ENCODE measurements around the gene BOLL. TPM values are rescaled to one million over a fixed set of nuclear protein-coding genes. Genes with fewer than 3 reads are reported as not detected.
A peak's percentile ranks its signal among the peaks of the same experiment; 100 is the strongest.

BOLL gene
- total RNA-seq, 3 donors from 2014 or later (not counting 1 experiment from before 2014, with no cell fraction given): not detected

- no peaks in the 10 kb centered on the region for H3K9me3 ChIP-seq (ENCODE audit: control insufficient read depth, insufficient read depth, low read length)
- H3K36me3 Mint-ChIP-seq: no peaks in the 10 kb centered on the region
- WGBS (ENCODE audit: insufficient coverage): no CpG with 5 or more reads among the region's 1 CpG
- DNase-seq (no peak), ATAC-seq (no peak)
- no peaks in the 10 kb centered on the region for H3K4me1 Mint-ChIP-seq
- TF ChIP-seq CTCF (IDR thresholded peaks at IDR 0.05): no peak
- H3K27me3 Mint-ChIP-seq (ENCODE audit: low read depth in 2 of 2): peaks cover 30 to 62% of the 10 kb centered on the region in 2 donors
- peaks cover 7% of the 10 kb centered on the region for H3K27me3 ChIP-seq (ENCODE audit: control insufficient read depth, insufficient read depth, low read length)
- no peaks in the 10 kb centered on the region for H3K4me1 ChIP-seq (ENCODE audit: control insufficient read depth, insufficient read depth, low read length)
- H3K27ac Mint-ChIP-seq: no peak overlapping the region
- no peaks in the 10 kb centered on the region for H3K9me3 Mint-ChIP-seq
- H3K4me3 ChIP-seq (ENCODE audit: low read length): no peak overlapping the region
- H3K36me3 ChIP-seq (ENCODE audit: control insufficient read depth, insufficient read depth, low read length): no peaks in the 10 kb centered on the region
- H3K27ac ChIP-seq (ENCODE audit: low read length): no peak overlapping the region
- no peak overlapping the region for H3K4me3 Mint-ChIP-seq
- intact Hi-C loops (cut with micrococcal nuclease): no loop called here
These were observed 8.3 kb upstream of the BOLL start for GRCh38 chr2:197793456-197793855.

GRCh38 chr2:197786010-197786877 is 1.1 kb upstream of the BOLL start:
- no peaks in the 10 kb centered on the region for H3K36me3 ChIP-seq (ENCODE audit: control insufficient read depth, insufficient read depth, low read length)
- 5% methylated on average over 79 of the region's 79 CpGs for WGBS (ENCODE audit: insufficient coverage)
- Mint-ChIP-seq H3K9me3 (no peaks in the 10 kb centered on the region), H3K36me3 (no peaks in the 10 kb centered on the region), H3K4me3 (peak overlapping the region; percentile 63), H3K4me1 (peaks cover 0 to 6% of the 10 kb centered on the region in 2 donors), H3K27me3 (ENCODE audit: low read depth in 2 of 2) (peaks cover 26 to 44% of the 10 kb centered on the region in 2 donors), H3K27ac (no peak overlapping the region)
- intact Hi-C loops (cut with micrococcal nuclease): no loop called here
- no peaks in the 10 kb centered on the region for H3K9me3 ChIP-seq (ENCODE audit: control insufficient read depth, insufficient read depth, low read length)
- peaks cover 14% of the 10 kb centered on the region for H3K27me3 ChIP-seq (ENCODE audit: control insufficient read depth, insufficient read depth, low read length)
- peak; percentile 23 to 73 for DNase-seq
- peak; percentile 55 to 71 (median 58) for ATAC-seq
- H3K27ac ChIP-seq (ENCODE audit: low read length): no peak overlapping the region
- peak; percentile 36 for TF ChIP-seq CTCF (IDR thresholded peaks at IDR 0.05)
- peak overlapping the region; percentile 21 for H3K4me3 ChIP-seq (ENCODE audit: low read length)
- peaks cover 15% of the 10 kb centered on the region for H3K4me1 ChIP-seq (ENCODE audit: control insufficient read depth, insufficient read depth, low read length)

GRCh38 chr2:197782126-197782525 is 3.0 kb downstream of the BOLL start:
- Histone ChIP-seq H3K4me1 (ENCODE audit: control insufficient read depth, insufficient read depth, low read length) (peaks cover 15% of the 10 kb centered on the region), H3K27ac (ENCODE audit: low read length) (no peak overlapping the region), H3K9me3 (ENCODE audit: control insufficient read depth, insufficient read depth, low read length) (no peaks in the 10 kb centered on the region), H3K36me3 (ENCODE audit: control insufficient read depth, insufficient read depth, low read length) (no peaks in the 10 kb centered on the region), H3K4me3 (ENCODE audit: low read length) (no peak overlapping the region), H3K27me3 (ENCODE audit: control insufficient read depth, insufficient read depth, low read length) (peaks cover 14% of the 10 kb centered on the region)
- Mint-ChIP-seq H3K9me3 (no peaks in the 10 kb centered on the region), H3K27ac (no peak overlapping the region), H3K27me3 (ENCODE audit: low read depth in 2 of 2) (peaks cover 20 to 26% of the 10 kb centered on the region in 2 donors), H3K36me3 (no peaks in the 10 kb centered on the region), H3K4me3 (no peak overlapping the region), H3K4me1 (peaks cover 0 to 6% of the 10 kb centered on the region in 2 donors)
- TF ChIP-seq CTCF (IDR thresholded peaks at IDR 0.05): no peak
- 20% methylated on average over 1 of the region's 1 CpG for WGBS (ENCODE audit: insufficient coverage)
- no peak for DNase-seq
- intact Hi-C loops (cut with micrococcal nuclease): no loop called here
- ATAC-seq: no peak
